Measurements from ENCODE around the gene POLA1. TPM values are rescaled to one million over a fixed set of nuclear protein-coding genes. Genes with fewer than 3 reads are reported as not detected.
A peak's percentile ranks its signal among the peaks of the same experiment; 100 is the strongest.

Gene POLA1
- total and polyA plus RNA-seq, 4 experiments from 2014 or later = 4.9 to 9.1 (median 7.0) TPM

- no peaks in the 10 kb centered on the region for H3K4me1 ChIP-seq (ENCODE audit: insufficient read depth, low read length)
- Mint-ChIP-seq H3K36me3 (peaks cover 3 to 4% of the 10 kb centered on the region in 2 donors), H3K27me3 (no peaks in the 10 kb centered on the region), H3K4me1 (no peaks in the 10 kb centered on the region), H3K9me3 (no peaks in the 10 kb centered on the region), H3K4me3 (no peak overlapping the region), H3K27ac (no peak overlapping the region)
- H3K27ac ChIP-seq (ENCODE audit: low read depth, low read length) = no peak overlapping the region
- no peaks in the 10 kb centered on the region for H3K27me3 ChIP-seq (ENCODE audit: insufficient read depth, low read length)
- ChIA-PET POLR2A (ENCODE audit: partially characterized antibody) (no interaction called here), CTCF (ENCODE audit: partially characterized antibody) (interaction anchor here (0.7 to 6.0 kb wide), 14 partner anchors 8 to 310 kb away, joined by 3 to 81 read pairs (median 4); no protein-coding TSS in a partner anchor)
- no peaks in the 10 kb centered on the region for H3K36me3 ChIP-seq (ENCODE audit: insufficient read depth, low read length)
- intact Hi-C loops (cut with micrococcal nuclease) = loop anchor here (5.0 kb wide), 1 partner anchor 184 kb away; no protein-coding TSS in a partner anchor
- H3K9me3 ChIP-seq (ENCODE audit: control insufficient read depth in 1 of 2, low read length in 2 of 2) = no peaks in the 10 kb centered on the region
- DNase-seq = peak in 4 of 5 donors; percentile 19 to 25 (median 20)
- H3K4me3 ChIP-seq (ENCODE audit: low read length in 2 of 2) = no peak overlapping the region
Observed at GRCh38 chrX:24838629-24839028, 144.9 kb downstream of the POLA1 start.

DNA sequence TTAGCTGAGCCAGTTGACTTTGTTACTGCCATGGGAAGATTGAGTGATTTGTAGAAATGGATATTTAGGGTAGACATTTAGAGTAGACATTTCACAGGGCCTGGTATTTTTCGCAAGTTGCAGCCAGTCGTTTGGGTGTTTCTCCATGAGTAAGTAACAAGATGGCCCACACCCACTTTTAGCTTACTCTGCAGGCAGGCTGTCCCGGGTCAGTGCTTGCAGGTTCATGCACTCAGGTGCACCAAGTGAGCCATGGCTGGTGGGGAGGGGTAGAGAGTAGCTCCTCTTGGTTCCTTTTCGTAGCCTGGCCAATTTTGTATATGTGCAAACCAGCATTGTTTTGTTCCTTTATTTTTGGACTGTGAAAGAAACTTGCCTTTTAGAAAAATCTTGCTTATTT is 145.6 kb downstream of the POLA1 start:
- no peaks in the 10 kb centered on the region for H3K4me1 ChIP-seq (ENCODE audit: insufficient read depth, low read length)
- no peak for DNase-seq
- H3K4me1 Mint-ChIP-seq = no peaks in the 10 kb centered on the region
- peak overlapping the region in 1 of 7 donors; percentile 13 for H3K27ac Mint-ChIP-seq
- no peaks in the 10 kb centered on the region for H3K9me3 Mint-ChIP-seq
- no peak overlapping the region for H3K27ac ChIP-seq (ENCODE audit: low read depth, low read length)
- H3K4me3 ChIP-seq (ENCODE audit: low read length in 2 of 2) = no peak overlapping the region
- H3K36me3 ChIP-seq (ENCODE audit: insufficient read depth, low read length) = no peaks in the 10 kb centered on the region
- H3K27me3 ChIP-seq (ENCODE audit: insufficient read depth, low read length) = no peaks in the 10 kb centered on the region
- intact Hi-C loops (cut with micrococcal nuclease) = loop anchor here (5.0 kb wide), 1 partner anchor 183 kb away; no protein-coding TSS in a partner anchor
- ChIA-PET CTCF (ENCODE audit: partially characterized antibody) (interaction anchor here (1.0 to 6.0 kb wide), 15 partner anchors 9 to 310 kb away, joined by 3 to 81 read pairs (median 5); no protein-coding TSS in a partner anchor), POLR2A (ENCODE audit: partially characterized antibody) (no interaction called here)
- no peaks in the 10 kb centered on the region for H3K27me3 Mint-ChIP-seq
- peaks cover 3 to 4% of the 10 kb centered on the region in 2 donors for H3K36me3 Mint-ChIP-seq
- H3K4me3 Mint-ChIP-seq = no peak overlapping the region
- H3K9me3 ChIP-seq (ENCODE audit: control insufficient read depth in 1 of 2, low read length in 2 of 2) = no peaks in the 10 kb centered on the region

- Mint-ChIP-seq H3K9me3 (no peaks in the 10 kb centered on the region), H3K4me3 (no peak overlapping the region), H3K4me1 (no peaks in the 10 kb centered on the region), H3K27me3 (no peaks in the 10 kb centered on the region), H3K36me3 (peaks cover 3 to 8% of the 10 kb centered on the region in 2 donors), H3K27ac (no peak overlapping the region)
- no peak overlapping the region for H3K27ac ChIP-seq (ENCODE audit: low read depth, low read length)
- DNase-seq = no peak
- no peaks in the 10 kb centered on the region for H3K36me3 ChIP-seq (ENCODE audit: insufficient read depth, low read length)
- H3K4me3 ChIP-seq (ENCODE audit: low read length in 2 of 2) = no peak overlapping the region
- no peaks in the 10 kb centered on the region for H3K27me3 ChIP-seq (ENCODE audit: insufficient read depth, low read length)
- ChIA-PET CTCF (ENCODE audit: partially characterized antibody) (no interaction called here), POLR2A (ENCODE audit: partially characterized antibody) (no interaction called here)
- H3K4me1 ChIP-seq (ENCODE audit: insufficient read depth, low read length) = no peaks in the 10 kb centered on the region
- no peaks in the 10 kb centered on the region for H3K9me3 ChIP-seq (ENCODE audit: control insufficient read depth in 1 of 2, low read length in 2 of 2)
- intact Hi-C loops (cut with micrococcal nuclease) = no loop called here
Observed at GRCh38 chrX:24842486-24842885, 148.8 kb downstream of the POLA1 start.

DNA sequence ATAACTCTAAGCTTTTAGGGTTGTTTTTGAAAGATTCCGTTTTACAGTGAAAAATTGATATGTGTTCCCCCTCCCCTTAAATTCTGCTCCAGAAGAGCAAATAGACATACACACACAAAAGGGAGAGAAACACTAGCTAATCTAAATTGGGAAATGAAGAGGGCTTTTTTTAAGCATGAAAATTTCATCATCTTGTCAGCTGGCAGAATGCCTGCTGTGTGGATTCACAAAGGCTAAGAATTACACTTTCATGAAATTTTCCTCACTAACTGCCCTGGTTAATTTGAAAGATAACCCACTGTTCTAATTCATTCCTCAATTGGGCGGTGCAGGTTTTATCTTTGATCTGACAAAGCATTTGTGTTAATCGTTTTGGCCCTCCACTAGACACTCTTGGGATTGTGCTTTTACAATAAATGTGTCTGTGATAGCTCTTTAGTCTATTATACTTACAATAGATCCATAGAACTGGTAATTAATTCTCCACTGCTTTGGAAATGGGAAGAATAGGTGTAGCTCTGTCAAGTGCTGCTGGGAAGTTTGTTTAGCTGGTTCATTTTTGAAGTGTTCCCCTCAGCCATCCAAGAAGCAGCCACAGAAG is 152.9 kb downstream of the POLA1 start:
- intact Hi-C loops (cut with micrococcal nuclease) = no loop called here
- ChIA-PET CTCF (ENCODE audit: partially characterized antibody) (no interaction called here), POLR2A (ENCODE audit: partially characterized antibody) (no interaction called here)
- H3K27ac ChIP-seq (ENCODE audit: low read depth, low read length) = no peak overlapping the region
- no peaks in the 10 kb centered on the region for H3K27me3 ChIP-seq (ENCODE audit: insufficient read depth, low read length)
- no peaks in the 10 kb centered on the region for H3K4me1 ChIP-seq (ENCODE audit: insufficient read depth, low read length)
- H3K9me3 ChIP-seq (ENCODE audit: control insufficient read depth in 1 of 2, low read length in 2 of 2) = no peaks in the 10 kb centered on the region
- Mint-ChIP-seq H3K27me3 (no peaks in the 10 kb centered on the region), H3K4me1 (no peaks in the 10 kb centered on the region), H3K9me3 (no peaks in the 10 kb centered on the region), H3K36me3 (peaks cover 5 to 10% of the 10 kb centered on the region in 2 donors), H3K27ac (no peak overlapping the region), H3K4me3 (peak overlapping the region in 1 of 8 donors; percentile 20)
- no peaks in the 10 kb centered on the region for H3K36me3 ChIP-seq (ENCODE audit: insufficient read depth, low read length)
- no peak for DNase-seq
- H3K4me3 ChIP-seq (ENCODE audit: low read length in 2 of 2) = no peak overlapping the region

DNA sequence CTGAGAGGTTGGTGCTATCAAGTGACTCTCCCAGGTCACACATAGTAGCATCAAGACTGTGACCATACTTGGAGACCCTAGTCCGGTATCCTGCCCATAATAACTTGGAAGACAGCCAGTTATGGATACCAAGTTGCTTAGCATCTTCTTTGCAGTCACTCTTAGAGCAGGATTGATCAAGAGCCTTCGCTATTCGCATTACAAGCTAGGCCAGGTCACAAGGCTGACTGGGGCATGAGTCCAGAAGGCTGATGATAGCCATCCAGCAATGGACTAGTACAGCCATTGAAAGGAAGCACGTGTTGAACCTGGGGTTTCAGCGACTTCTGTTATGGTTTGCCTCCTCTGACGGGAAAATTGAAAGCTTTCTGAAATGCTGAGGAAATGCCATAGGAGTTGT is 157.6 kb downstream of the POLA1 start:
- H3K27ac Mint-ChIP-seq = no peak overlapping the region

DNA sequence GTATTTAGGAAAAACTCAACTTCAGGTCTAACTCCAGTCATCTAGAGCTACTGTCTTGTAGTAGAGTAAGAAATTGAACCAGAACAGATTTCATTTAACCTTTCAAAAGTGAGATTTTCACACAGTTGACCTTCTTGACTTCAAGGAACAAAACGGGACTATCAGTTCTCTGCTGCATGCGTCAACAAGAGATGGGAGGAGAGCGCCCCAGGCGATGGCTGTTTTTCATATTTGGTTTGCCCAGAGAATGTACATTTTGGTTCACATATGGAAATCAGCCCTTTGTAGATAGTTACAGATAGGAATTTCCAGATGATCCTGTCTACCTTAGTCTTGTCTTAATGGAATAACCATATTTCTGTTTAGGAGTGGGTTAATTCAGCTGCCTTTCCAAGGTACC is 158.1 kb downstream of the POLA1 start:
- H3K9me3 Mint-ChIP-seq = no peaks in the 10 kb centered on the region
- no peak overlapping the region for H3K4me3 Mint-ChIP-seq
- peaks cover 11 to 18% of the 10 kb centered on the region in 2 donors for H3K36me3 Mint-ChIP-seq
- H3K27me3 Mint-ChIP-seq = no peaks in the 10 kb centered on the region
- Histone ChIP-seq H3K4me3 (ENCODE audit: low read length in 2 of 2) (no peak overlapping the region), H3K4me1 (ENCODE audit: insufficient read depth, low read length) (no peaks in the 10 kb centered on the region), H3K9me3 (ENCODE audit: control insufficient read depth in 1 of 2, low read length in 2 of 2) (no peaks in the 10 kb centered on the region), H3K27me3 (ENCODE audit: insufficient read depth, low read length) (no peaks in the 10 kb centered on the region), H3K27ac (ENCODE audit: low read depth, low read length) (no peak overlapping the region), H3K36me3 (ENCODE audit: insufficient read depth, low read length) (no peaks in the 10 kb centered on the region)
- CTCF ChIA-PET (ENCODE audit: partially characterized antibody) = no interaction called here
- H3K27ac Mint-ChIP-seq = no peak overlapping the region
- no peak for DNase-seq
- POLR2A ChIA-PET (ENCODE audit: partially characterized antibody) = no interaction called here
- H3K4me1 Mint-ChIP-seq = no peaks in the 10 kb centered on the region
- intact Hi-C loops (cut with micrococcal nuclease) = no loop called here

More for the DNA sequence above, 157.6 kb downstream of the POLA1 start:
- DNase-seq = no peak
- Mint-ChIP-seq H3K36me3 (peaks cover 14 to 18% of the 10 kb centered on the region in 2 donors), H3K4me1 (no peaks in the 10 kb centered on the region), H3K4me3 (no peak overlapping the region), H3K9me3 (no peaks in the 10 kb centered on the region), H3K27me3 (no peaks in the 10 kb centered on the region)
- Histone ChIP-seq H3K4me1 (ENCODE audit: insufficient read depth, low read length) (no peaks in the 10 kb centered on the region), H3K36me3 (ENCODE audit: insufficient read depth, low read length) (no peaks in the 10 kb centered on the region), H3K27ac (ENCODE audit: low read depth, low read length) (no peak overlapping the region), H3K27me3 (ENCODE audit: insufficient read depth, low read length) (no peaks in the 10 kb centered on the region), H3K9me3 (ENCODE audit: control insufficient read depth in 1 of 2, low read length in 2 of 2) (no peaks in the 10 kb centered on the region), H3K4me3 (ENCODE audit: low read length in 2 of 2) (no peak overlapping the region)
- CTCF ChIA-PET (ENCODE audit: partially characterized antibody) = interaction anchor here (2.2 kb wide), 1 partner anchor 12 kb away, joined by 11 read pairs; no protein-coding TSS in a partner anchor
- intact Hi-C loops (cut with micrococcal nuclease) = no loop called here
- POLR2A ChIA-PET (ENCODE audit: partially characterized antibody) = no interaction called here

DNA sequence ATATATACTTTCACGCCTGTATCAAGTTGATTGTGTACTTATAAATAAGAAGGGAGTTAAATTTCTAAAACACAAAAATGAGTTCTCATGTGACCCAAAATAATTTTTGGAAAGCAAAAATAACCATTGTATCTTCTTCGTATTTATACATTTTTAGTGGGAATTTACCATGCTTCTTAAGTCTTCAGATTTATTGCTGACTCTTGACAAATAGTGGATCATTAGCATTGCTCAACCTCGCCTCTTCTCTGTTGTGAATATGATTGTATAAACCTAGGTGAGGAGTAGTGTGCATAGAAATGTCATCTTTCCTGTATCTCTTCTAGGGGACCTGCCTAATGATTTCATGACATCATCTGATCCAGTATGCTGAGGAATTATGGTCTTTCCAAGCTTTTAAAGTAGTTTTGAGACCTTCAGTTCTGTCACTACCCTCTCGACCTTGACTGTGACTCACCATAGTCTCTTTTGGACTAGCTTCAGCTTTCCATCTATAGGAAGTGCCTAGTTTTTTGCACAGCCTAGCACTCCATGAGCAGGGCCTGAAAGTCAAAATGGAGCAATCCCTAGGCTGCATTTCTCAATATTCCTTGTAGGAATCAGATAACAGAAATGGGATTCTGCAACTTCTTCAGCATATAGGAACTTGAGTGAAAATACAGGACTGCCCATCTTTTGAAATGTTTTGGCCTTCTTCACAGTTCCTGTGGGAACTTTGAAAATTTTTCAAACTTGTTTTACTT is 164.5 kb downstream of the POLA1 start:
- intact Hi-C loops (cut with micrococcal nuclease) = no loop called here
- Mint-ChIP-seq H3K9me3 (no peaks in the 10 kb centered on the region), H3K27ac (no peak overlapping the region), H3K36me3 (peaks cover 0 to 6% of the 10 kb centered on the region in 2 donors), H3K4me1 (no peaks in the 10 kb centered on the region), H3K27me3 (no peaks in the 10 kb centered on the region), H3K4me3 (no peak overlapping the region)
- H3K36me3 ChIP-seq (ENCODE audit: insufficient read depth, low read length) = no peaks in the 10 kb centered on the region
- DNase-seq = no peak
- H3K27me3 ChIP-seq (ENCODE audit: insufficient read depth, low read length) = no peaks in the 10 kb centered on the region
- H3K4me1 ChIP-seq (ENCODE audit: insufficient read depth, low read length) = no peaks in the 10 kb centered on the region
- no peaks in the 10 kb centered on the region for H3K9me3 ChIP-seq (ENCODE audit: control insufficient read depth in 1 of 2, low read length in 2 of 2)
- ChIA-PET CTCF (ENCODE audit: partially characterized antibody) (no interaction called here), POLR2A (ENCODE audit: partially characterized antibody) (no interaction called here)
- H3K27ac ChIP-seq (ENCODE audit: low read depth, low read length) = no peak overlapping the region
- H3K4me3 ChIP-seq (ENCODE audit: low read length in 2 of 2) = no peak overlapping the region

Measured in CD4-positive, alpha-beta memory T cell (primary cell).